Glutamatergic neuron (in vitro differentiated cells): ENCODE data around the gene KLF3. TPM values are rescaled to one million over a fixed set of nuclear protein-coding genes. Genes with fewer than 3 reads are reported as not detected.

Experiments used
- DNase-seq: peaks from one replicate; pipeline ENCODE4 v3.0.0; 2022
- H3K27ac Mint-ChIP-seq: one replicate; pipeline ENCODE4 v1.8.0; 2020; ENCODE audit warnings: mild to moderate bottlenecking, mixed read lengths, inconsistent platforms; ENCODE audit not compliant: unreplicated experiment
- H3K27me3 Mint-ChIP-seq: one replicate; pipeline ENCODE4 v1.8.0; 2020; ENCODE audit warnings: mild to moderate bottlenecking, moderate library complexity, mixed read lengths, inconsistent platforms; ENCODE audit not compliant: unreplicated experiment
- H3K36me3 Mint-ChIP-seq: one replicate; pipeline ENCODE4 v1.8.0; 2020; ENCODE audit warnings: mild to moderate bottlenecking, mixed read lengths, inconsistent platforms; ENCODE audit not compliant: unreplicated experiment
- H3K4me1 Mint-ChIP-seq: one replicate; pipeline ENCODE4 v1.8.0; 2020; ENCODE audit warnings: mild to moderate bottlenecking, low read depth, mixed read lengths, inconsistent platforms; ENCODE audit not compliant: unreplicated experiment
- H3K4me3 Mint-ChIP-seq: one replicate; pipeline ENCODE4 v1.8.0; 2020; ENCODE audit warnings: mild to moderate bottlenecking, mixed read lengths, inconsistent platforms; ENCODE audit not compliant: unreplicated experiment
- H3K9me3 Mint-ChIP-seq: one replicate; pipeline ENCODE4 v1.8.0; 2020; ENCODE audit warnings: mild to moderate bottlenecking, moderate library complexity, mixed read lengths, inconsistent platforms; ENCODE audit not compliant: unreplicated experiment
- CTCF ChIP-seq: fragments of 200-600 bp; sonication (generic); IDR thresholded peaks from one replicate; pipeline ENCODE4 v1.5.0; 2021; ENCODE audit not compliant: partially characterized antibody, unreplicated experiment
- total RNA-seq: library from RNA; stranded (reverse); fragmentation: NEBNext Ultra II Directional; extraction: Animal tissue kit (Norgen Biotek cat#: 25700); gene quantifications from one replicate; pipeline ENCODE4 v1.2.1, GENCODE V29; 2021; ENCODE audit not compliant: unreplicated experiment

Gene KLF3
- total RNA-seq, 1 donor from 2014 or later: 38.4 TPM

- Mint-ChIP-seq H3K4me3 (peak overlapping the region; percentile 3), H3K36me3 (peaks cover 4% of the 10 kb centered on the region), H3K9me3 (peaks cover 22% of the 10 kb centered on the region), H3K27me3 (peaks cover 9% of the 10 kb centered on the region), H3K27ac (no peak overlapping the region), H3K4me1 (peaks cover 8% of the 10 kb centered on the region)
- no peak for TF ChIP-seq CTCF
- DNase-seq: no peak
Measured at GRCh38 chr4:38661371-38661770, 2.6 kb upstream of the KLF3 start.

GRCh38 chr4:38662522-38663089 lies 1.4 kb upstream of the KLF3 start:
- Mint-ChIP-seq H3K27me3 (peaks cover 12% of the 10 kb centered on the region), H3K36me3 (peaks cover 4% of the 10 kb centered on the region), H3K4me1 (peaks cover 13% of the 10 kb centered on the region), H3K9me3 (peaks cover 29% of the 10 kb centered on the region), H3K27ac (peak overlapping the region; percentile 92), H3K4me3 (peak overlapping the region; percentile 87)
- no peak for TF ChIP-seq CTCF
- DNase-seq: no peak

GRCh38 chr4:38663090-38663800 lies 754 bp upstream of the KLF3 start:
- peak; percentile 79 for DNase-seq
- Mint-ChIP-seq H3K4me1 (peaks cover 15% of the 10 kb centered on the region), H3K36me3 (peaks cover 4% of the 10 kb centered on the region), H3K27ac (peak overlapping the region; percentile 92), H3K4me3 (peak overlapping the region; percentile 87), H3K27me3 (peaks cover 12% of the 10 kb centered on the region), H3K9me3 (peaks cover 29% of the 10 kb centered on the region)
- no peak for TF ChIP-seq CTCF

GRCh38 chr4:38664706-38665401 lies 855 bp downstream of the KLF3 start:
- H3K4me1 Mint-ChIP-seq: peaks cover 21% of the 10 kb centered on the region
- H3K9me3 Mint-ChIP-seq: peaks cover 29% of the 10 kb centered on the region
- TF ChIP-seq CTCF: no peak

More at GRCh38 chr4:38664706-38665401, 855 bp downstream of the KLF3 start:
- peaks cover 10% of the 10 kb centered on the region for H3K27me3 Mint-ChIP-seq
- H3K4me3 Mint-ChIP-seq: peak overlapping the region; percentile 97
- DNase-seq: peak; percentile 75
- H3K27ac Mint-ChIP-seq: peak overlapping the region; percentile 99
- peaks cover 4% of the 10 kb centered on the region for H3K36me3 Mint-ChIP-seq
